HEK293 (cell line): Measurements from ENCODE around the gene ANO3.

ENCODE experiments used
- CTCF ChIA-PET: fragments of 350-600 bp; formaldehyde crosslinking; extraction: SDS; loops from one replicate; lab custom pipeline; 2021; ENCODE audit warnings: antibody characterized with exemption; lab: Yijun Ruan, JAX
- POLR2A ChIA-PET: fragments of 300-600 bp; formaldehyde crosslinking; extraction: SDS; loops from one replicate; lab custom pipeline; 2020; ENCODE audit warnings: antibody characterized with exemption, inconsistent platforms; lab: Yijun Ruan, JAX
- H3K27ac ChIP-seq: fragments of 200-500 bp; sonication (Bioruptor generic); 2 replicates; pipeline ENCODE4 v1.5.1; 2014; ENCODE audit warnings: low read depth, low read length, control low read depth, inconsistent platforms; ENCODE audit errors: extremely low read depth
- H3K36me3 ChIP-seq, 2 experiments: fragments of 200-500 bp in 1 of 2; sonication (Bioruptor generic) in 1 of 2; 1 replicate in 1 of 2; 2 replicates in 1 of 2; pipeline ENCODE4 v1.5.1; 2014 to 2017; ENCODE audit warnings: inconsistent platforms in 2 of 2, low read length in 2 of 2; ENCODE audit not compliant: control insufficient read depth in 2 of 2, insufficient read depth in 1 of 2
- H3K4me1 ChIP-seq: fragments of 200-500 bp; sonication (Bioruptor generic); 2 replicates; pipeline ENCODE4 v1.5.1; 2014; ENCODE audit warnings: mild to moderate bottlenecking, low read length, inconsistent platforms; ENCODE audit not compliant: control insufficient read depth, insufficient read depth
- H3K4me3 ChIP-seq: 2 replicates; pipeline ENCODE4 v1.5.1; 2011; ENCODE audit warnings: low read depth, mild to moderate bottlenecking, control low read depth, low read length, moderate library complexity
- H3K9me3 ChIP-seq: fragments of 200-500 bp; sonication (Bioruptor generic); 2 replicates; pipeline ENCODE4 v1.5.1; 2014; ENCODE audit warnings: low read depth, low read length, inconsistent platforms; ENCODE audit not compliant: control insufficient read depth, insufficient read depth
- GFI1B ChIP-seq: fragments of 450-650 bp; formaldehyde crosslinking; IDR thresholded peaks from 2 replicates; pipeline ENCODE4 v1.5.1; 2016; ENCODE audit warnings: missing biosample characterization, missing genetic modification characterization
- KLF10 ChIP-seq: fragments of 450-650 bp; IDR thresholded peaks from 2 replicates; pipeline ENCODE4 v1.5.1; 2018; ENCODE audit warnings: missing biosample characterization, mild to moderate bottlenecking, missing genetic modification characterization
- KLF9 ChIP-seq: fragments of 450-650 bp; formaldehyde crosslinking; IDR thresholded peaks from 2 replicates; pipeline ENCODE4 v1.5.1; 2016; ENCODE audit warnings: missing biosample characterization, missing genetic modification characterization, low read depth
- MYNN ChIP-seq: fragments of 450-650 bp; formaldehyde crosslinking; IDR thresholded peaks from 2 replicates; pipeline ENCODE4 v1.5.1; 2016; ENCODE audit warnings: missing biosample characterization, missing genetic modification characterization, borderline replicate concordance
- OSR2 ChIP-seq: fragments of 450-650 bp; formaldehyde crosslinking; IDR thresholded peaks from 2 replicates; pipeline ENCODE4 v1.5.1; 2016; ENCODE audit warnings: missing biosample characterization, missing genetic modification characterization
- SCRT1 ChIP-seq: fragments of 450-650 bp; formaldehyde crosslinking; IDR thresholded peaks from 2 replicates; pipeline ENCODE4 v1.5.1; 2016; ENCODE audit warnings: missing biosample characterization, missing genetic modification characterization, borderline replicate concordance
- SETDB1 ChIP-seq: IDR thresholded peaks from one replicate; pipeline ENCODE4 v1.6.1; 2017; ENCODE audit warnings: mild to moderate bottlenecking, low read length, moderate library complexity, mixed read lengths; ENCODE audit not compliant: insufficient read length
- TRIM28 ChIP-seq: IDR thresholded peaks from 2 replicates; pipeline ENCODE4 v1.6.1; 2011; ENCODE audit warnings: low read length, control low read depth, borderline replicate concordance
- ZNF184 ChIP-seq: fragments of 450-650 bp; IDR thresholded peaks from 2 replicates; pipeline ENCODE4 v1.5.1; 2018; ENCODE audit warnings: missing biosample characterization, mild to moderate bottlenecking, missing genetic modification characterization
- ZNF202 ChIP-seq: fragments of 450-650 bp; formaldehyde crosslinking; IDR thresholded peaks from 2 replicates; pipeline ENCODE4 v1.5.1; 2016; ENCODE audit warnings: missing biosample characterization, missing genetic modification characterization, borderline replicate concordance
- ZNF266 ChIP-seq: fragments of 450-650 bp; formaldehyde crosslinking; IDR thresholded peaks from 2 replicates; pipeline ENCODE4 v1.5.1; 2016; ENCODE audit warnings: missing biosample characterization, missing genetic modification characterization, low read depth
- ZNF274 ChIP-seq, 2 experiments: fragments of 200-500 bp in 1 of 2; fragments of 450-650 bp in 1 of 2; sonication (Bioruptor generic) in 1 of 2; formaldehyde crosslinking in 1 of 2; IDR thresholded peaks; 2 replicates each; pipeline versions ENCODE4 v1.5.1 to v1.6.1; 2014 to 2016; ENCODE audit warnings: borderline replicate concordance in 1 of 2, inconsistent platforms in 1 of 2, low read length in 1 of 2, missing biosample characterization in 1 of 2, missing genetic modification characterization in 1 of 2
- ZNF311 ChIP-seq: fragments of 450-650 bp; formaldehyde crosslinking; IDR thresholded peaks from 2 replicates; pipeline ENCODE4 v1.5.1; 2017; ENCODE audit warnings: missing biosample characterization, missing genetic modification characterization, borderline replicate concordance
- ZNF341 ChIP-seq: fragments of 450-650 bp; formaldehyde crosslinking; IDR thresholded peaks from 2 replicates; pipeline ENCODE4; 2016; ENCODE audit warnings: low read depth, missing biosample characterization, missing genetic modification characterization
- ZNF426 ChIP-seq: fragments of 450-650 bp; formaldehyde crosslinking; IDR thresholded peaks from 2 replicates; pipeline ENCODE4 v1.5.1; 2017; ENCODE audit warnings: missing biosample characterization, missing genetic modification characterization, mild to moderate bottlenecking, inconsistent platforms, moderate library complexity
- ZNF558 ChIP-seq: fragments of 450-650 bp; formaldehyde crosslinking; IDR thresholded peaks from 2 replicates; pipeline ENCODE4 v1.5.1; 2016; ENCODE audit warnings: missing biosample characterization, missing genetic modification characterization
- ZNF571 ChIP-seq: fragments of 450-650 bp; formaldehyde crosslinking; IDR thresholded peaks from 2 replicates; pipeline ENCODE4 v1.5.0; 2017; ENCODE audit warnings: missing biosample characterization, missing genetic modification characterization
- ZNF645 ChIP-seq: fragments of 450-650 bp; formaldehyde crosslinking; IDR thresholded peaks from 2 replicates; pipeline ENCODE4; 2016; ENCODE audit warnings: missing biosample characterization, missing genetic modification characterization
- ZNF843 ChIP-seq: fragments of 450-650 bp; formaldehyde crosslinking; IDR thresholded peaks from 2 replicates; pipeline ENCODE4 v1.5.1; 2016; ENCODE audit warnings: missing biosample characterization, missing genetic modification characterization

ANO3 gene

DNA sequence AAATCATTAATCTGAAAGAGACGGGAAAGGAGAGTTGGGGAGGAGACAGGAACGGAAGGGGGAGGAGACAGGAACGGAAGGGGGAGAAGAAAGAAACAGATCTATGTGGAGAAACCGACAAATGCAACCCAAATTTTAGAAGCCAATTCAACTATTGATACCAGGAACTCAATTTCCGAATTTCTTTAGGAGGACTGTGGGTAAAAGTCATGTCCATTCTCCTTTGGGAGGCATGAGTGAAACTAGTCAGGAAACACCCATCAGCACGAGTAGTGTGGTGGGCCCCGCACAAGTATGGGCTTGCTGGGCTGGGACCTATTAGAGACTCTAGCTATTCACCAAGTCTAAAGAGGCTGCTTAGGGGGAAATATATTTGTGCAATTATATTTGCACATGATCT, 18.1 kb downstream of the ANO3 start (continued):
- no peak for TF ChIP-seq ZNF645 (tag by site-specific recombination)
- TF ChIP-seq GFI1B (tag by site-specific recombination) = no peak

GRCh38 chr11:26353010-26353409, 21.1 kb downstream of the ANO3 start:
- ChIA-PET CTCF (no interaction called here), POLR2A (no interaction called here)
- no peaks in the 10 kb centered on the region for H3K9me3 ChIP-seq
- H3K4me1 ChIP-seq = no peaks in the 10 kb centered on the region
- TF ChIP-seq ZNF843 = no peak
- TF ChIP-seq ZNF274 (IDR thresholded peaks at IDR 0.05; ENCODE audit: low read length) = no peak
- TF ChIP-seq ZNF274 (tag by site-specific recombination; IDR thresholded peaks at IDR 0.05; ENCODE audit: borderline replicate concordance) = no peak
- TF ChIP-seq ZNF571 (tag by site-specific recombination) = no peak
- no peak for TF ChIP-seq ZNF266
- no peak for TF ChIP-seq ZNF558 (tag by site-specific recombination)
- no peak overlapping the region for H3K27ac ChIP-seq
- H3K4me3 ChIP-seq = no peak overlapping the region
- no peaks in the 10 kb centered on the region for H3K36me3 ChIP-seq

- no peaks in the 10 kb centered on the region for H3K9me3 ChIP-seq
- ChIA-PET CTCF (no interaction called here), POLR2A (no interaction called here)
- no peaks in the 10 kb centered on the region for H3K4me1 ChIP-seq
- H3K27ac ChIP-seq = no peak overlapping the region
- no peak for TF ChIP-seq KLF9 (tag by site-specific recombination)
- no peak for TF ChIP-seq ZNF184 (tag by site-specific recombination)
- TF ChIP-seq KLF10 (tag by site-specific recombination) = no peak
- no peak overlapping the region for H3K4me3 ChIP-seq
- H3K36me3 ChIP-seq = no peaks in the 10 kb centered on the region
These were observed 27.1 kb downstream of the ANO3 start for GRCh38 chr11:26359055-26359454.

- POLR2A ChIA-PET = no interaction called here
- TF ChIP-seq ZNF311 (tag by site-specific recombination) (no peak), SETDB1 (peak; percentile 82)
- Histone ChIP-seq H3K9me3 (no peaks in the 10 kb centered on the region), H3K4me1 (no peaks in the 10 kb centered on the region), H3K4me3 (no peak overlapping the region), H3K36me3 (no peaks in the 10 kb centered on the region), H3K27ac (no peak overlapping the region)
- CTCF ChIA-PET = no interaction called here
These were observed 33.4 kb downstream of the ANO3 start for GRCh38 chr11:26365284-26365683.

DNA sequence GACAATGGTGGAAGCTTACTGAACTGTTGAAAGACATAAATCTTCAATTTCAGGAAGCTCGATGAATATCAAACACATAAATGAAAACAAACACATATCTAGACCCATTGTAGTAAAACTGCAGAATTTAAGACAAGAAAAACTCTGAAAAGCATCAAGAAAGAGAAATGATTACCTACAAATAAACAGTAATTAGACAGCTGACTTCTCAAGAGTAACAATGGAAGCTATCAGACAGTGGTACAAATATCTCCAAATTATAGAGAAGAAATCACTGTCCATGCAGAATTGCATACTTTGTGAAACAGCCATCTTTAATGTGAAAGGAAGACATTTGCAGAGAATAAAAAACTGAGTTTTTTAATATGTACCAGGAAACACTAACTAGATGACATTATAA, 45.7 kb downstream of the ANO3 start:
- no peak overlapping the region for H3K27ac ChIP-seq
- TF ChIP-seq TRIM28 (peak; percentile 96), SETDB1 (peak; percentile 85), ZNF202 (tag by site-specific recombination) (no peak), SCRT1 (tag by site-specific recombination) (no peak), ZNF341 (tag by site-specific recombination) (no peak), ZNF426 (tag by site-specific recombination) (no peak), KLF10 (tag by site-specific recombination) (no peak), OSR2 (tag by site-specific recombination) (no peak), MYNN (tag by site-specific recombination) (no peak), ZNF558 (tag by site-specific recombination) (peak; percentile 30; the same call in 1 of the 2 replicates)
- no peaks in the 10 kb centered on the region; the same call in 1 of the 2 replicates for H3K9me3 ChIP-seq
- no peaks in the 10 kb centered on the region for H3K36me3 ChIP-seq
- H3K4me3 ChIP-seq = no peak overlapping the region
- H3K4me1 ChIP-seq = no peaks in the 10 kb centered on the region
- POLR2A ChIA-PET = no interaction called here
- CTCF ChIA-PET = interaction anchor here (0.7 kb wide), 1 partner anchor 124 kb away, joined by 3 read pairs; no protein-coding TSS in a partner anchor
